ENCODE data around the gene ADAM12.
"Not testable (repeated sequence)": the region's sequence is repeated elsewhere in the genome, so short reads cannot be mapped to it uniquely, and the experiment has no call there.

ADAM12 gene

DNA sequence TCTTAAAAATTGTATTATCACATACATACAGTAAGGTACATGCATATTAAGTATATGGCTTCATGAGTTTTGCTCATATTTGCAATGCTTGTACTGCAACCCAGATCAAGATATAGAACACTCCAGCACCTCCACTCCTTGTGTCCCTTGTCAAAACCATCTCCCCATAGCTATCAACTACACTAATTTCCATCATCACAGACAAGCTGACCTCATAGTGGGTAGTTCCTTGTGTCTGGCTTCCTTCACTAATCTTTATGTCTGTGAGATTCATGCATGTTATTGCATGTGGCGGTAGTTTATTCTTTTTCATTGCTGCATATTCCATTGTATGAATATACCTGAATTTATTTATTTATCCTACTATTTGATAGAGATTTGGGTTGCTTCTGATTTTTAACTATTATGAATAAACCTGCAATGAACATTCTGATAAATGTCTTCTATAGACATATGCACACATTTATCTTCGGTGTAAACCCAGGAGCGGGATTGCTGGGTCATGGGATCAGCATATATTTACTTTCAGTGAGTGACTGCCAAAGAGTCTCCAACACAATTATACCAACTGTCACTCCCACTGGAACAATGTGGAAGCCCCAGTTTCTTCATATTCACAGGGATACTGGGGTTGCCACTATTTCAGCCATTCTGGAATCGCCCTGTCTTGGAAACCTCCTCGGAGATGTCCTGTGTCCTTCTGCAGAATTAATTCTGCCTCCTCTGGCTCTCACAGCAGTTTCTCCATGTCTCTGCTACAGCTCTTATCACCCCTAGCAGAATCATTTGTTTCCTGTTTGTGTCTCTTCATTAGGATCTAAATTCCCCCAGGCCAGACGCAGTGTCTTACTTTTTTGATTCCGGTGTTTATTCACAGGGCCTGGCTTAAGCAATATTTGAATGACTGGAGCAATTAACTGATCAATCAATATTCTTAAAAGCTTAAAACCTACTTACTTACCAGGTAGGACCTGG is 14.7 kb upstream of the ADAM12 start:
- DNase-seq: no peak

DNA sequence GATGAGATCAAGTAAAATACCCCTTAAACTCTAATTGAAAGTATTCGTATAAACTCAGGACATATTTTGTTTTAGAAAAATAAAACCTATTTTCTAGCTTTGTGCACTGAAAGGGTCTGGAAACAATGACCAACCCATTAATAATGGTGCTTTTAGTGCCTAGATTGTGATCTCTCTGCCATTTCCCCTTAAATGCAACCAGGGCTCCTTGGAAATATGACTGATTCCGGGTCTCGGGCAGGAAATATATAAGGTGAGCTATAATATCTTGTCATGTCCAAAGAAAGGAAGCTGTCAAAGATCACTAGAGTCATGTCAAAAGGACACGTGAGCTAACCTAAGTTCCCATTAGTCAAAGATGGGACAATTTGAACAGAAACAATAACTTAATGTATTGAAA is 12.4 kb upstream of the ADAM12 start:
- no peak for DNase-seq

DNA sequence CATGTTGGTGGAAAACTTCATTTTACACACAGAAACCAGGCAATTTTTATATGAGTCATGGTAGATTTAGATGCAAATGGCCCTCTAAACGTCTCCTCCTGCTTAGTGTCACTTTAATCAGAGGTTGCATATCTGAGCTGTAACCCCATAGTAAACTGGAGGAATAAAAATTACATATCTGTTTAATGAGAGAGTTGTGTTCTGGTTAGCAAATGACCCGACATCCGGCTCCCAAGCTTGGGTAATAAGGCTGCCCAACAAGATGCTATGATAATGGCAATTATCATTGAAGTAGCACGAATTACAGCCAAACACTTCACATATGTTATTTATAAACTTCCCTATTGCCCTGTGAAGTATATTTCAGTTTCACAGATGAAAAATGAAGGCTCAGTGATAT is 10.6 kb upstream of the ADAM12 start:
- DNase-seq: no peak

DNA sequence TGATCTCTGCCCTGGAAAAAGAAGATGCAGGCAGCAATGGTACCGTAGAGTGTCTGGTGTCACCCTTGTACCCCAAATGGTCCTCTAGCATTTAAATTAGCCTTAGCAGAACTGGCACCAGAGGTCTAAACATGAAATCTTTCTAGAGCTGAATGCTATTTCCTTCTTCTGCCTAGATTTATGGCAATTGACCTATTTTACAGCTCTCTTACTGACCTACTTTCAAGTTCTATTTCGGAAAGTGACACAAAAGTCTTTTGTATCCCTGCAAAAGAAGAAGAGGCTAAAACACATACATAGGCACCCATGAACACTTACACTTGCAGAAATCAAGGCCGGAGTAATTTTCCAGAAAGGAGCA is 10.1 kb upstream of the ADAM12 start:
- DNase-seq: no peak

DNA sequence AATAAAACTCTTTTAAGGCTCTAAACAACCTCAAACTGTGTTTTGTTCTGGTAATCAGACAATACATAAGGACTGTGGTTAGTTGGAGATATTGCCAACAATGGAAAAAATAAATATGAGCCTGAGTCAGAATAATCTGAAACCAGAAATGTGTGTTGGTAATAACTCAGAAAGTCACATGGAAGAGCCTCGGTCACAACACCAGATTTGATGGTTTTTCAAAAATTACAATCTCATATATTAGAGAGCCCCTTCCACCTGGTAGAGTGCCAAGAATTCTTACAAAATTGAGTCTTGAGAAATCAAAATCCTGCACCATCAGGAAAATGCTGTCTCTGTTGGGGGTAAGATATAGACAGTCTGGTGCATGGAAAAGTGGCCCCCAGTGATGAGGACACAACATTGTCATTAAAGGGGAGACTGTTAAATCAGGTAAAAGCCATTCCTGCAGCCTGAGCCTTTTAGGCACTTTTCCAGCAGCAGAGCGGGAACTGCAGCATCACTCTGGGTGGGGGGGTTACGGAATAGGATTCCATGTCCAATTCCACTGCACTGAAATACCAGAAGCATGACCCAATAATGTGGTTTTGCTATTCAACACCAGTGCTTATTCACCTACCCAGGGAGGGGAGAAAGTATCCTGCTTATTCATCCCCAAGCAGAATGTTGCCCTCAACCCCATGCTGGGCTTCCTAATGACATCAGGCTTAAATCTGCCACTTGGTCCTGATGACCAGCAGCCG is 9.5 kb upstream of the ADAM12 start:
- peak; percentile 98 for DNase-seq

DNA sequence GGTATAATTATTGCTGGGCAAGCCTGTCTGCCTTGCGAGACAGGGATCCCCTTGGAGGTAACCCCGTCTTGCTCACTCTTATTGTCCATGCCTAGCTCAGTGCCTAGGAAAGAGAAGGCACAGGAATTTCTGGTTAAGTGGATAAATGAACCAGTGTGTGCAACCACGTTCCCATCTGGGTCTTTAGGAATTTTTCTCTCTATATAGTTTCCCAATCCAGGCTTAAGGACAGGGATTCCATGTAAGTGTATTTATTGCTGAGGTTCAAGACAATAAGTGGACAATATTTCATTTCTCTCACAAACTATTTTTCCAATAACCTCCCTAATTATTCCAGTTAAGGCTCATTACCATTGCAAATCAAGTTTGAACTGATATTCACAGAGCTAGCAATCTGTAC is 8.9 kb upstream of the ADAM12 start:
- DNase-seq: no peak

DNA sequence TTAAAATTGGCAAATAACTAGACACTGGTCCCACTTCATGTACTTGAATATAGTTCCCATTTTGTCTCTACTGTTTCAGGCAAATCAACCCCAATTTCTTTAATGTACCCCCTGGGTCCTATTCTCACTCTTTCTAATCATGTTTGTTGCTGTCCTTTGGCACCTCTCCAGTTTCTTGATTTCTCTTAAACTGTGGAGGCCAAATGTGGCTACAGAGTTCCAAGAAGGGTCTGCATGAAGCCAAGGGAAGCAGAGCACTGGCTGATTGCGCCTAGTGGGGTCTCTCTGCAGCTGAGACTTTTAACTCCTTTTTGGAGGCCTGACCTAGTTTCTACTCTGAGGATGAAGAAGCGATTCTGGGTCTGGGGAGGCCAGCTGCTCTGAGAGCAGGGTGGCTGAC is 6.7 kb upstream of the ADAM12 start:
- DNase-seq: no peak

DNA sequence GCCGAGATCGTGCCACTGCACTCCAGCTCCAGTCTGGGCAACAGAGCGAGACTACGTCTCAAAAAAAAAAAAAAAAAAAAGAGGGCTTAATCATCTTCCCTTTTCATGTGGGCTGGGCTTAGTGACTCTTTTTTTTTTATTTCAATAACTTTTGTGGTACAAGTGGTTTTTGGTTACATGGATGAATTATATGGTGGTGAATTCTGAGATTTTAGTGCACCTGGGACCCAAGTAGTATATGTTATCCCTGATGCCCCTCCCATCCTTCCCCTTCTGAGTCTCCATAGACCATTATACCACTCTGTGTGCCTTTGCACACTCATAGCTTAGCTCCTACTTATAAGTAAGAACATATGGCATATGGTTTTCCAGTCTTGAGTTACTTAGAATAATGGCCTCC is 4.8 kb upstream of the ADAM12 start:
- no peak for DNase-seq

DNA sequence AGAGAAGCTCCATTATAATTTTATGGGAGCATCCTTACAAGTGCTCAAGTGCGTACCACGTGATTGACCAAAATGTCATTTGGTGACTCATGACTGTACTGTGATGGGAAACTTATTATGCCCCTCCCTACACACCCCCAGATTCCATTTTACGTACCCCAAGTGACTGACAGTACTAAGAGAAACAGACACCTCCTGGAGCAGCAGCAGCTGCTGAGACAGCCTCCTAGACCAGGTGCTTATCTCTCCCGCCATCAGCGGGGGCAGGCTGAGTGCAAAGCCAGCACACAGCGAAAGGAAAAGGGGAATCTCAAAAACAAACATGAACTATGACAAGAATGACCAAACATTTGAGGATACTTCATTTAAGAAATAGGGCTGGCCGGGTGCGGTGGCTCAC is 4.2 kb upstream of the ADAM12 start:
- no peak for DNase-seq

DNA sequence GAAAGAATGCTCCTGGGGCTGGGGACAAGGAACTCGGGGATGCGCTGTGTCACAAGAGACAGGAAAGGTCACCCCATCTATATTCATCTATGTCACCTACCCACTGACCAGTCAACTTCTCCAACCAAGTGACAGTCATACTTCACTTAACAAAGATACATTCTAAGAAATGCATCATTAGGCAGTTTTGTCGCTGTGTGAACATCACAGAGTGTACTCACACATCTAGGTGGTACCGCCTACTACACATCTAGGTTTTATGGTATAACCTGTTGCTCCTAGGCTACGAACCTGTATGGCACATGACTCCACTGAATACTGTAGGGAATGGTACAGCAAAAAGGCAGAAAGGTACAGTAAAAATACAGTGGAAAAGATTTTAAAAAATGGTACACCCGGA is 3.8 kb upstream of the ADAM12 start:
- no peak for DNase-seq

DNA sequence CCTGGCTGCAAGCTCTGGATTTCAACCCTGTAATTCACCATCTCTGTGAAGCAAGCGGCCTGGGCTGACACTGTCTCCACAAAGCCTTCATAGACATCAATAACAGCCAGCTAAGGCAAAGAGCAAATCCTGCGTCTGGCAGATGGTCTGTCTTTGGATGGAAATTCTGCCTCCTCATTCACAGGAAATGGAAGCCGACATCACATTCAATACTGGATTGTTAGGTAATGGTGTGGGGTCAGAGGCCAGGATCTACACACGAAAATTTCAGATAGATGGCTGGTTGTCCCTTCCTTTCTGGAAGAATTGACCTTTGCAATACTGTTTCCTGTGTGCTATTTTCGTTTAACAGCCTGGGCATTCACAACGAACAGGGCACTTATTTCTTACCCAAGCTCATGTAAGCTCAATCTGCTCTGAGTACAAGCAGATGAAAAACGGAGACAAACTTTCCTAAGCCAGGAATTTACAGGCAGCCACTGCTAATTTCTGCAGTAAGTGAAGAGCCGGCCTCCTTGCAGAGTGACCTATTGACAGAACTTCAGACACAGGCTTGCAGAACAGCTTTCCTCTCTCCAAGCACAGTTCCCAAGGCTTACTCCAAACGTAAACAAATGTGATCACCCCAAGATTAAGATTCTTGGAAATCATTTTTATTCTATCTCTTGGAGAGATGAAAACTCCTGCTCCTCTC is 3.1 kb upstream of the ADAM12 start:
- DNase-seq: no peak

DNA sequence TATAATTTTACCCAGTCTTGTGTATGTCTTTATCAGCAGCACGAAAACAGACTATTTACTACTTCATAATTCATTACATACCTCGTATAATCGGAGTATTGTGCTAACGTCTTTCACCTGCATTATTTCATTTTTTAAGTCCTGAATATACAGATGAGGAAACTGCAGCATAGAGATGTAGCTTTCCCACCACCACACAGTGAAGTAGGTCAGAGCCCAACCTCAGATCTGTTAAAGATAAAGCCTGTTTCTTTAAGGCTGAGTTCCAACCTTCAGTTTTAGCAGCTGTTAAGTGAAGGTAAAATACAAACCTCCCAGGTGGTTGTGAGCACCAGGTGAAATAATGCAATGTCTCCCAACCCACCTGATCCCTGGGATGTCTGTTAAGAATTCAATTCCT is 2.0 kb upstream of the ADAM12 start:
- no peak for DNase-seq

DNA sequence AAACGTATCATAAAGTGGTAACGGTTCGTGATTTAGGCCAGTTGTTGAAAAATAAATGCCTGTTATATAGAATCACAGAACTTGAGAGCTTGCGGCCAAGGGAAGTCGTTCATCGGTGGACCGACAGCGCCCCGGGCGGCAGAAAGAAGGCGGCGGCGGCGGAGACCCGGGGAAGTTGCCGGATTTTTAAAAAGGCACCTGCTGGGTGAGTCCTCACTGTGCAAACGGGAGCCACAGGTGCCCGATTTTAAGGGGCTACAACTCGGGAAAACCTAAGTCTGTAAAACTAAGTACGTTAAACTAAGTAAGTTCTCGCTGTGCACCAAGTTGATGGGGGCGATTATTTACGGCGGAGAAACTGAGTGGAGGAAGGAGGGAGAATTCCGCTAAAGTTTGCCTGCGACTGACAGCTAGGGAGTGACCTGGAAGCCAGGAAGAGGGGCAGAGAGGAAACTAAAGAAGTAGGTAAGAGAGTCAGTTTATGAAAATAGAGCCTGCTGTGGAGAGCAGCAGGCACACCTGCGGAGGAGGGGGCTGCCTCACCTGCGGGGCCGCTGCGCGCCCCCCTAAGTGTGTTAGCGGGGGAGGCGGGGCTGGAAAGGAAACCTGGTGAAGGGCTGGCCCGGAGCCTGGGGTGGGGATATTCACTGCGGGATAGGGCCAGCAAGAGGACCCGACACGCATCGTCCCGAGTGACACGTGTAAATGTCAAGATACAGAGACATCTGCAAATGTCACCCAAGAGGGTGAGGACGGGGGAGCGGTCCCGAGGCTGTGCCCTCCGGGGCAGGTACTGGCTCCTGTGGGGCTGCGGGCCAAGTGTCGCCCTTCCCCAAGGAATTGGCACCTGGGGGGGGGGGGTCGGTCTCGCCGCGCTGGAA is 996 bp downstream of the ADAM12 start:
- DNase-seq: peak; percentile 78

DNA sequence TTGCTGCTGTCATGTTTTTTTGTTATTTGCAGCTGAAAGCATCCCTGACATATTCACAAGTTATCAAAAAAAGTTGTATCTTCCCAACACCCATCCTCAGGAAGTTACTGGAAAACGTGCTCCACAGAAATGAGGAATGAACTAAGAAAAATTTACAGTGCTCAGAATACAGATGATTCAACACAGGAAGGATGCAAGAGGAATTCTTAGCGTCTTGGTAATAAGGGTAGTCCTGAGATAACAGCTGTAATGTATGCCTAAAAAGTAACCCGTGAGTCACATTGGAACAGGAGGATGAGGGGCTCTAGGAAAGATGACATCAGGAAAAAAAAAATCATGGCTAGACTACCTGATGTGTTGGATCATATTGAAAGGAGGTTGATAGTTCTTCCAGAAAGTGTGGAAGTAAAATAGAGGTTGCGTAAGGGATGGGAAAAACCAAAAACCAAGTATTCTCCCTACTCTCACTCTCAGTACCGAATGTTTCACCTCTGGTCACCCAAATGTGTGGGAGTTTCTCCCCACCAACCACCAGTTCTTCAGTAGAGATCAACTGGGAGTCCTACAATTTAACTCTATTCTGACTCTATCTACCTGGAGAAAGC is 3.9 kb downstream of the ADAM12 start:
- DNase-seq: peak; percentile 72

DNA sequence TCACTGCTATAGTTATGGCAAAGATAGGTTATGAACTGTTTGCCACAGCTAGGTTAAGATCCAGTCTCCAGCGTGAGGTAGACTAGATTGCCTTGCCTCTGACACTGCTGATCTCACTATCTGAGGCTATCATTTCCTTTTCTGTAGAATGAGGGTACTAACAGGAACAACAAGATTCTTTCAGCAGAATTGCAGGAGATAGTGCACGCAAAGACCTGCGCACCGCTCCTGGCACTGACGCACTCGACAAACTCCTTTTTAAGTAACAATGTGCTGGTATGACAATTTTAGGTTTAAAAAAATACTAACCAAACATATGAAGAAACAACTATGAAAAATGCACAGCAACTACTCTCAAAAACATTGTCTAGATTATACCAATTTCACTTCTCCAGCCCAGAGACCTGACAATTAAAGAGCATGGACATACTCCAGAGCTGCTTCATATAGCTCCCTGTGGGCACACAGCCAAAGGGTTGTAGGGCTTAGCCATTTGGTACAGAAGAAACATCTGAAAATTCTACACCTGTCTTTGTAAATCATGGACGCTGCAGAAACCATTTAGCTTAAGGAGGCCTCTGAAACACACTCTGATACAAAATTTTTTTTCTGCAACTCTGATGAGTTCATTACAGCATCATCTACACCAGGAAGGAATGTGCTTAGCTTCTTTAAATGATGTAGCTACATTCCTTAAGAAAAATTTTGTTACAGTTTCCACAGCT is 7.8 kb downstream of the ADAM12 start:
- no peak for DNase-seq

DNA sequence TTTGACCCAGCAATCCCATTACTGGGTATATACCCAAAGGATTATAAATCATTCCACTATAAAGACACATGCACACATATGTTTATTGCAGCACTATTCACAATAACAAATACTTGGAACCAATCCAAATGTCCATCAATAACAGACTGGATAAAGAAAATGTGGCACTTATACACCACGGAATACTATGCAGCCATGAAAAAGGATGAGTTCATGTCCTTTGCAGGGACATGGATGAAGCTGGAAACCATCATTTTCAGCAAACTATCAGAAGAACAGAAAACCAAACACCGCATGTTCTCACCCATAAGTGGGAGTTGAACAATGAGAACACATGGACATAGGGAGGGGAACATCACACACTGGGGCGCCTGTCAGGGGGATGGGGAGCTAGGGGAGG is 9.1 kb downstream of the ADAM12 start:
- not testable (repeated sequence) for DNase-seq

DNA sequence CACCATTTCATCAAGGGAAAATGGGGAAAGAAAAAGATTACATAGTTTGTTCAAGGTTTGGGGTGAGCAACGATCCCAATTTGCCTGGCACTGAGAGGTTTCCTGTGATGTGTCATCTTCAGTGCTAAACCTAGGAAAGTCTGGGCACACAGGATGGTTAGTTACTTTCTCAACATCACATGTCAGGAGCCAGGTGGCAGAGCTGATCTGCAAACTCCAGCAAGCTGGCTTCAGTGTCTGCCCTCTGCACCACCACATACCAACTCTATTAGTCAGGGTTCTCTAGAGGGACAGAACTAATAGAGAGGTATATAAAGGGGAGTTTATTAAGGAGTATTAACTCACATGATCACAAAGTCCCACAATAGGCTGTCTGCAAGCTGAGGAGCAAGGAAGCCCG is 11.3 kb downstream of the ADAM12 start:
- peak; percentile 29 for DNase-seq

DNA sequence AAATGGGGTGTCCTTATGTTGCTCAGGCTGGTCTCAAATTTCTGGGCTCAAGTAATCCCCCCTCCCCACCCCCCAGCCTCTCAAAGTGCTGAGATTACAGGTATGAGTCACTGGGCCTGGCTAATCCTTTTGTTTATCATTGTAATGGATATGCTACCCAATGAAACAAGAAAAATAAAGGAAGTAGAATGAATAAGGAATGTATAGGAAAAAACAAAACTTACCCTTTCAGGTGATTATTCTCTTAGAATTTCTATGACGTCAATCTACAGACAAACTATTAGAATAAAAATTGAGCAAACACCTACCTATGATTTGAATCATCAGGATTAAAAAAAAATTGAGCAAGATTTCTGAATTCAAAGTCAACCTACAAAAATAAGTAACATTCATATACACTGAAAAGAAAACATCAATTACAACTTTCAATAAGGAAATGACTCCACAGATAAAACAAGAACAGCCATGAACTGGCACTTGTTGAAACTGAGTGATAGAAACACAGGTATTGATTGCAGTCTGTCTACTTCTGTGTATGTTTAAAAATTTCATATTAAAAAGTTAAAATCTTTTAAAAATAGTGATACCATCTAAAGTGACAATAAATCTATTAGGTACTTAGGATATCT is 12.2 kb downstream of the ADAM12 start:
- no peak for DNase-seq

DNA sequence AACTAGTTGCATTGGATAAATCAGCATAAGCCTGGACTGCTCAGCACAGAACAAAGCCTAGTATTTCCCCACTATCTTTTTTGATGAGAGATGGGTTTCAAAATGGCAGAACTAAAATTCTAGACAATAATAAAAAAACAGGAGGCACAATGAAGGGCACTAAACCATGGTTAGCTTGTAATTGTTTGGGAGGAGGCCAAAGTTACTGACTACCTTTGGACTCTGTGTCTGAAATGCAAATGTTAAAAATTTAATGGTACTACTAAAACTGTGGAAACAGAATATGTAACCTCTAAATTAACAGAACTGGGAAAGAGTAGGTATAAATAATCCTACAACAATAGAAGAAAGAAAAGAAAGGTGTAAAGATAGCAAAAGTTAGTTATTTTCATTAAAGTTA is 13.0 kb downstream of the ADAM12 start:
- no peak for DNase-seq

DNA sequence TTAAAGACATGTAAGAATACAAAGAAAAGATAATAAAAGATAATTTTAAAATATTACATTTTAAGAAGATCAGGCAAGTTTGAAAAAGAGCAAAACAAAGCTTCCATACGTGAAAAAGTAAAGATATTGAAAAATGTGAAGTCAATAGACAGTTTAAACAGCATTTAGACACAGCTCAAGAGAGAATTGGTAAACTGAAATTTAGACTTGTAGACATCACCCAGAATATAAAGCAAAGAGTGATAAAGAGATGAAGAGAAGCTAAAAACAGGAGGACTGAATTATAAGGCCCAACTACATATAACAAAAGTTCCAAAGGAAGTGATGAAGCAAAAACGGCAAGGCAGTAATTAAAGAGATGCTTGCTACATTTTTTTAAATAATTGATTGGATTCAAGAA is 13.8 kb downstream of the ADAM12 start:
- no peak for DNase-seq

DNA sequence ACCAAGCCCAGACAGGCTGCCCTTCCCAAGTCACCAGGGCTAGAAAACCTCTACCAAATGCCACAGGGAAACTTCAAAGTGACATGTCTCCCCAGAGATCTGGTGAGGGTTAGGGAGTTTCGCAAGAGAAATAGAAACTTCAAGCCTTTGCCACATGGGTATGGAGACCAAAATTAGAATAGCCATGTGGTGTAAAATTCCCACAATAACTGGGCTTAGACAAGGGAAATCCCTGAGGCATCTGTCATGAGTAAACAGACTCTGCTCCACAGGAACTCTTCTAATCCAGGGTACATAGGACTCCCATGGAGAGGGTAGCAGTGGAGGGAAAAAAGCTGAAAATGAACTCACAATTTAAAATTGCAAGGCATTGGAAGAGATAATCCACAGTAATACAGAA is 14.3 kb downstream of the ADAM12 start:
- no peak for DNase-seq
